Non-pigmented ciliary epithelial cell (primary cell): Measurements from ENCODE around the gene CST7.
"Not testable (repeated sequence)": the region's sequence is repeated elsewhere in the genome, so short reads cannot be mapped to it uniquely, and the experiment has no call there.

Experiments used
- DNase-seq: peaks from one replicate; pipeline ENCODE4 v3.0.0-alpha.2; 2010; ENCODE audit warnings: low read depth

The CST7 gene

GRCh38 chr20:24929867-24930723 is 19.0 kb upstream of the CST7 start:
- DNase-seq, result not testable (repeated sequence)

- DNase-seq, result not testable (repeated sequence)
Measured at GRCh38 chr20:24930724-24931688, 18.1 kb upstream of the CST7 start.

GRCh38 chr20:24931893-24932292 is 17.2 kb upstream of the CST7 start:
- not testable (repeated sequence) for DNase-seq

- DNase-seq, result no peak
Measured at GRCh38 chr20:24933266-24933908, 15.7 kb upstream of the CST7 start.

GRCh38 chr20:24934101-24934661 is 14.9 kb upstream of the CST7 start:
- no peak for DNase-seq

- DNase-seq, result no peak
Measured at GRCh38 chr20:24934716-24935115, 14.4 kb upstream of the CST7 start.

- no peak for DNase-seq
Measured at GRCh38 chr20:24935140-24935539, 13.9 kb upstream of the CST7 start.

- DNase-seq, result no peak
Measured at GRCh38 chr20:24935766-24936525, 13.1 kb upstream of the CST7 start.

- DNase-seq, result no peak
Measured at GRCh38 chr20:24936526-24937407, 12.3 kb upstream of the CST7 start.

- no peak for DNase-seq
Measured at GRCh38 chr20:24937579-24937978, 11.5 kb upstream of the CST7 start.

- DNase-seq, result no peak
Measured at GRCh38 chr20:24938498-24938897, 10.6 kb upstream of the CST7 start.

- no peak for DNase-seq
Measured at GRCh38 chr20:24939036-24939435, 10.0 kb upstream of the CST7 start.

- no peak for DNase-seq
Measured at GRCh38 chr20:24942679-24943078, 6.4 kb upstream of the CST7 start.

GRCh38 chr20:24943196-24943595 is 5.9 kb upstream of the CST7 start:
- no peak for DNase-seq

GRCh38 chr20:24943731-24944130 is 5.3 kb upstream of the CST7 start:
- no peak for DNase-seq

- not testable (repeated sequence) for DNase-seq
Measured at GRCh38 chr20:24946376-24946775, 2.7 kb upstream of the CST7 start.

GRCh38 chr20:24948396-24948938 is 602 bp upstream of the CST7 start:
- DNase-seq, result not testable (repeated sequence)

GRCh38 chr20:24949756-24950127 is 673 bp downstream of the CST7 start:
- no peak for DNase-seq

- no peak for DNase-seq
Measured at GRCh38 chr20:24950128-24950835, 1.2 kb downstream of the CST7 start.
